K562 (cell line): Measurements from ENCODE around the gene TMC2.

Source experiments
- CEBPB ChIP-seq: fragments of 450-650 bp; IDR thresholded peaks from 2 replicates; pipeline ENCODE4 v1.6.1; 2016; ENCODE audit warnings: missing genetic modification characterization, missing compliant biosample characterization
- NFIC ChIP-seq: fragments of 450-650 bp; IDR thresholded peaks from 2 replicates; pipeline ENCODE4 v1.6.1; 2017; ENCODE audit warnings: mild to moderate bottlenecking, inconsistent platforms
- RNF2 ChIP-seq: sonication (generic); IDR thresholded peaks from 2 replicates; pipeline ENCODE4 v1.6.1; 2016
- SAP30 ChIP-seq: fragments of 200-600 bp; sonication (generic); IDR thresholded peaks from 2 replicates; pipeline ENCODE4 v1.6.1; 2012; ENCODE audit warnings: borderline replicate concordance, low read depth, mild to moderate bottlenecking, moderate library complexity, low read length, control low read depth, inconsistent platforms; ENCODE audit not compliant: insufficient read depth, poor library complexity, severe bottlenecking
- TAF7 ChIP-seq: fragments of 450-650 bp; IDR thresholded peaks from 2 replicates; pipeline ENCODE4 v1.6.1; 2016; ENCODE audit warnings: missing genetic modification characterization, missing compliant biosample characterization
- ZBTB1 ChIP-seq: sonication (generic); formaldehyde crosslinking; IDR thresholded peaks from 2 replicates; pipeline ENCODE4 v1.8.1; 2023; ENCODE audit warnings: missing genetic modification reagents, low read depth, mild to moderate bottlenecking, borderline replicate concordance
- ZNF75A ChIP-seq: fragments of 450-650 bp; formaldehyde crosslinking; IDR thresholded peaks from 2 replicates; pipeline ENCODE4 v1.4.0; 2020; ENCODE audit warnings: mild to moderate bottlenecking

DNA sequence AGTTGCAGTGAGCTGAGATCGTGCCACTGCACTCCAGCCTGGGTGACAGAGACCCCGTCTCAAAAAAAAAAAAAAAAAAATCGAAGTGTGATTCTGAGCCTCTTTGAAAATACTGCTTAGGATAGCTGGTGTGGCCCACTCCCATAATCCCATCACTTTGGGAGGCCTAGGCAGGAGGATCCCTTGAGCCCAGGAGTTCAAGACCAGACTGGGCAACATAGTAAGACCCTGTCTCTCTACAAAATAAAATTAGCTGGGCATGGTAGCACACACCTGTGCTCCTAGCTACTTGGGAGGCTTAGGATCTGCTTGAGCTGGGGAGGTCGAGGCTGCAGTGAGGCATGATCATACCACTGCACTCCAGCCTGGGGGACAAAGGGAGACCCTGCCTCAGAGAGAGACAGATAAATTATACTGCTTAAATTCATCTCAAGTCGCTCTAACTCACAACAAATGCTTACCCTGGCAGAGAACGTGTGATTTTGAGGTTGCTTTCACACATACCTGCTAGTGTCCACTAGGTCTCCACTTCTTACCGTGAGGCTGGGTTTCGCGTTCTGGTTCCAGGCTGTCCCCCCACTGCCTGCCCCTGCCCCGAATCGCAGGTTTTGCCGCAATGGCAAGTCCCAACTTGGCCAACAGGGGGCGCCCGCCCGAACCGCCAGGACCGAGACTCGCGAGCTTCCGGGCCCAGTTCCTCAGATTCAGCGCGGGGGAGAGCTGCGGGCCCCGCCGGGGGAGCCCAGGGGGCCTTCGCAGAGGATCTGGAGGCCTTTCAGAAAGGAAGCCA lies 12.3 kb upstream of the TMC2 start:
- TF ChIP-seq TAF7 (tag) (no peak), NFIC (0 out of 2 replicates have a peak, but pooled peaks have one; percentile 14), RNF2 (no peak), CEBPB (tag) (no peak), SAP30 (no peak), ZNF75A (CRISPR knock-in tag) (no peak), ZBTB1 (CRISPR knock-in tag) (no peak)
